HepG2 (cell line): ENCODE results near the gene LLGL2. TPM values are rescaled to one million over a fixed set of nuclear protein-coding genes. Genes with fewer than 3 reads are reported as not detected.
A peak's percentile ranks its signal among the peaks of the same experiment; 100 is the strongest.

Experiments used
- ADNP ChIP-seq: sonication (generic); formaldehyde crosslinking; IDR thresholded peaks from 2 replicates; pipeline ENCODE4 v1.4.0; 2020; ENCODE audit warnings: missing genetic modification reagents
- GLMP ChIP-seq: sonication (generic); formaldehyde crosslinking; IDR thresholded peaks from 2 replicates; pipeline ENCODE4 v1.9.0; 2021; ENCODE audit warnings: missing genetic modification reagents, mild to moderate bottlenecking, borderline replicate concordance
- HNRNPL ChIP-seq: fragments of 200-400 bp; formaldehyde crosslinking; IDR thresholded peaks from 2 replicates; pipeline ENCODE4 v1.6.1; 2017; ENCODE audit warnings: mild to moderate bottlenecking, low read depth, low read length
- IRF9 ChIP-seq: sonication (generic); formaldehyde crosslinking; IDR thresholded peaks from 2 replicates; pipeline ENCODE4 v1.8.0; 2022; ENCODE audit warnings: missing genetic modification reagents, mild to moderate bottlenecking, borderline replicate concordance
- NR2F6 ChIP-seq, 2 experiments: IDR thresholded peaks; 2 replicates each; pipeline ENCODE4 v1.6.1; 2016; ENCODE audit warnings: antibody characterized with exemption in 1 of 2, mild to moderate bottlenecking in 1 of 2
- PHF8 ChIP-seq: sonication (generic); formaldehyde crosslinking; IDR thresholded peaks from 2 replicates; pipeline ENCODE4 v1.5.0; 2020; ENCODE audit warnings: missing genetic modification reagents
- SP5 ChIP-seq: IDR thresholded peaks from 2 replicates; pipeline ENCODE4 v1.6.1; 2016; ENCODE audit warnings: low read depth, borderline replicate concordance
- TCF7 ChIP-seq: sonication (generic); IDR thresholded peaks from 2 replicates; pipeline ENCODE4 v1.6.1; 2016; ENCODE audit warnings: antibody characterized with exemption, low read depth
- YY1 ChIP-seq: IDR thresholded peaks from 2 replicates; pipeline ENCODE4 v1.6.1; 2011; ENCODE audit warnings: low read length, low read depth, moderate library complexity, mild to moderate bottlenecking; ENCODE audit not compliant: insufficient read depth, insufficient replicate concordance
- ZBTB3 ChIP-seq: sonication (generic); formaldehyde crosslinking; IDR thresholded peaks from 2 replicates; pipeline ENCODE4 v1.4.0; 2020; ENCODE audit warnings: low read depth, mild to moderate bottlenecking, moderate library complexity, missing genetic modification reagents, borderline replicate concordance
- ZFP36 ChIP-seq: fragments of 150-350 bp; IDR thresholded peaks from 2 replicates; pipeline ENCODE4 v1.6.1; 2018; ENCODE audit warnings: borderline replicate concordance, low read length, low read depth; ENCODE audit not compliant: partially characterized antibody
- ZNF18 ChIP-seq: sonication (generic); formaldehyde crosslinking; IDR thresholded peaks from 2 replicates; pipeline ENCODE4 v1.8.0; 2022; ENCODE audit warnings: mild to moderate bottlenecking, missing genetic modification reagents; ENCODE audit not compliant: insufficient replicate concordance
- ZNF180 ChIP-seq: sonication (generic); formaldehyde crosslinking; IDR thresholded peaks from 2 replicates; pipeline ENCODE4 v1.4.0; 2020; ENCODE audit warnings: low read depth, missing genetic modification reagents, borderline replicate concordance
- ZNF20 ChIP-seq: sonication (generic); formaldehyde crosslinking; IDR thresholded peaks from 2 replicates; pipeline ENCODE4 v1.4.0; 2020; ENCODE audit warnings: mild to moderate bottlenecking, moderate library complexity, missing genetic modification reagents
- ZNF460 ChIP-seq: sonication (generic); formaldehyde crosslinking; IDR thresholded peaks from 2 replicates; pipeline ENCODE4 v1.5.1; 2020; ENCODE audit warnings: missing genetic modification reagents, mild to moderate bottlenecking, borderline replicate concordance
- ZNF530 ChIP-seq: sonication (generic); formaldehyde crosslinking; IDR thresholded peaks from 2 replicates; pipeline ENCODE4 v1.5.0; 2020; ENCODE audit warnings: low read depth, mild to moderate bottlenecking, missing genetic modification reagents
- ZNF547 ChIP-seq: sonication (generic); formaldehyde crosslinking; IDR thresholded peaks from 2 replicates; pipeline ENCODE4 v1.5.1; 2020; ENCODE audit warnings: mild to moderate bottlenecking, missing genetic modification reagents
- ZNF672 ChIP-seq: sonication (generic); formaldehyde crosslinking; IDR thresholded peaks from 2 replicates; pipeline ENCODE4 v1.8.1; 2022; ENCODE audit warnings: missing genetic modification reagents
- polyA plus RNA-seq, 8 experiments: library from polyadenylated mRNA; depleted of rRNA in 3 of 8; stranded (reverse) in 7 of 8; unstranded in 1 of 8; fragments of >200 nt; fragmentation: Illumina TruSeq in 4 of 8; extraction: Trizol in 4 of 8; gene quantifications; 2 replicates each; pipeline versions ENCODE4 v1.2.1 to v1.2.3, GENCODE V29; 2011 to 2016; ENCODE audit warnings: low read depth in 4 of 8, missing spikeins in 1 of 8, mixed read lengths in 1 of 8; ENCODE audit not compliant: insufficient read depth in 1 of 8
- total RNA-seq, 5 experiments: library from RNA; depleted of rRNA; stranded (reverse); fragments of >200 nt; fragmentation: Illumina TruSeq; extraction: Trizol; gene quantifications; 2 replicates each; pipeline ENCODE4 v1.2.3, GENCODE V29; 2016; ENCODE audit warnings: low read depth in 1 of 5

LLGL2 gene
- total and polyA plus RNA-seq, 2 of the 13 experiments (the other 11 are each of a cell fraction or from before 2014, with no cell fraction given): 83.0 to 86.7 TPM

GRCh38 chr17:75516619-75517296 is 8.7 kb upstream of the LLGL2 start (continued):
- no peak for TF ChIP-seq GLMP
- TF ChIP-seq YY1: no peak
- no peak for TF ChIP-seq ZFP36
- TF ChIP-seq ZNF180: no peak
- TF ChIP-seq SP5 (CRISPR knock-in tag): 0 out of 2 replicates have a peak, but pooled peaks have one; percentile 16
- TF ChIP-seq ZNF460 (CRISPR knock-in tag): no peak
- TF ChIP-seq NR2F6 (IDR thresholded peaks at IDR 0.05): no peak
- TF ChIP-seq NR2F6 (CRISPR knock-in tag; IDR thresholded peaks at IDR 0.05): no peak
- TF ChIP-seq TCF7: no peak
- no peak for TF ChIP-seq ZBTB3
- TF ChIP-seq ZNF530 (CRISPR knock-in tag): no peak
- TF ChIP-seq ZNF18 (CRISPR knock-in tag): no peak
- TF ChIP-seq HNRNPL: 0 out of 2 replicates have a peak, but pooled peaks have one; percentile 18
- peak; percentile 51; the same call in 1 of the 2 replicates for TF ChIP-seq PHF8 (CRISPR knock-in tag)
- TF ChIP-seq ZNF672 (CRISPR knock-in tag): peak; percentile 85
- no peak; the same call in 1 of the 2 replicates for TF ChIP-seq IRF9
- TF ChIP-seq ZNF547: peak; percentile 38
- TF ChIP-seq ADNP (CRISPR knock-in tag): no peak
- TF ChIP-seq ZNF20 (CRISPR knock-in tag): no peak
